Measurements from ENCODE around the gene MTURN. TPM values are rescaled to one million over a fixed set of nuclear protein-coding genes. Genes with fewer than 3 reads are reported as not detected.

Gene MTURN
- 6.1 and 10.1 TPM in 2 replicates for total RNA-seq

DNA sequence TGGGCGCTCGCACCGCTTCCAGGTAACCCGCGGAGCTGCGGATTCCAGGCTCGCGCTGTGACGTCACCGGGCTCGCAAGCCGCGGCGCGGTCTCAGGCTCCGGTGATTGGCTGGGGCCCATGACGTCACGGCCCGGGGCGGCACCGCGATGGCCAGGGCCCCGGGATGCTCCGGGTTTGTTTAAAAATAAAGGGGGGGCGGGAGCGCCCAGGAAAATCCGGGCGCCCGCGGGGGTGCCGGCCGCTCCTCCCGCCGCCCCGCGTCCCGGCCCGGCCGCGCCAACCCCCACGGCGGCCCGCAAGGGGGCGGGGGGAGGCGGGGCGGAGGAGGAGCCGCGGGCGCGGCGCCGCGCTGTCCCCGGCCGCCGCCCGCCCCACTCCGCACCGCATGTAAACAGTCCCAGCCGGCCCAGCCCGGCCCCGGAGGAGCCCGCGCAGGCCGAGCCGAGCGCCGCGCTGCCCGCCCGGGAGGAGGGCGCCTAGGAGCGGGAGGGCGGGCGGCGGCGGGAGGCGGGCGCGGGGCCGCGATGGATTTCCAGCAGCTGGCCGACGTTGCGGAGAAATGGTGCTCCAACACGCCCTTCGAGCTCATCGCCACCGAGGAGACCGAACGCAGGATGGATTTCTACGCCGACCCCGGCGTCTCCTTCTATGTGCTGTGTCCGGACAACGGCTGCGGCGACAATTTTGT, at the start of gene MTURN:
Gene MTURN, plus strand, starts transcription at position 376 of the 690 bp plus-strand sequence. Its CDS starts 151 bp downstream, at position 527.

Other genes starting within 250 kb of the MTURN start
- 104 and 123 TPM in 2 replicates for gene SCRN1, start 145.2 kb upstream of the MTURN start, total RNA-seq
- gene FKBP14, start 108.3 kb upstream of the MTURN start, total RNA-seq = 79.9 and 141 TPM in 2 replicates
- 15.7 and 18.8 TPM in 2 replicates for gene PLEKHA8, start 106.6 kb upstream of the MTURN start, total RNA-seq
- gene ZNRF2, start 149.6 kb downstream of the MTURN start, total RNA-seq = 2.5 and 3.6 TPM in 2 replicates